CD4-positive, alpha-beta T cell treated with Interleukin-1 beta for 1 hour (primary cell): ENCODE results near the gene ZNF583.

Experiments used
- DNase-seq, 2 donors: peaks; one replicate each; pipeline ENCODE4 v3.0.0-alpha.2; 2020 to 2022

The ZNF583 gene

GRCh38 chr19:56476093-56476492 is 72.0 kb downstream of the ZNF583 start:
- DNase-seq, result no peak
